HG03139 (cell line): Measurements from ENCODE around the gene DYNLT2B.
"Not testable (repeated sequence)": the region's sequence is repeated elsewhere in the genome, so short reads cannot be mapped to it uniquely, and the experiment has no call there.

Source experiments
- ATAC-seq: cut with Tn5 transposase; IDR thresholded peaks from one replicate; pipeline ENCODE4 v1.9.1; 2021; ENCODE audit not compliant: unreplicated experiment

Gene DYNLT2B

DNA sequence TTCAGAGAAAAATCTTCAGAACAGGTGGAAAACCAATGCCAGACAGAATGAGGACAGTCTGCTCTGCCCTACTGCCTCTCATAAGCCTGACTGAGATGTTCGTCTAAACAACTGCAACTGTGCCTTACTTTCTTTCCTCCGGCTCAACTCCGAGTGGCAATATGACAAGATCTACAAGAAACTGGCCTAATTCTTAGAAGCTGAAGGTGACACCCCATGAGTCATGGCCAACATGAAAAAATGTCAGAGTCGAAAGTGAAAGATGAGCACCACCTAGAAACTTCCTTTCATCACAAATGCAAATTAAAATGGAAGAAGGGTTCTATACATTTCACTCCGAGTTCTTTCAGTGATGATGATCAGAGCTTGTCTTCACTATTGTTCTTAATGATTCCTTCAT, 43.5 kb downstream of the DYNLT2B start:
- peak; percentile 76 for ATAC-seq

DNA sequence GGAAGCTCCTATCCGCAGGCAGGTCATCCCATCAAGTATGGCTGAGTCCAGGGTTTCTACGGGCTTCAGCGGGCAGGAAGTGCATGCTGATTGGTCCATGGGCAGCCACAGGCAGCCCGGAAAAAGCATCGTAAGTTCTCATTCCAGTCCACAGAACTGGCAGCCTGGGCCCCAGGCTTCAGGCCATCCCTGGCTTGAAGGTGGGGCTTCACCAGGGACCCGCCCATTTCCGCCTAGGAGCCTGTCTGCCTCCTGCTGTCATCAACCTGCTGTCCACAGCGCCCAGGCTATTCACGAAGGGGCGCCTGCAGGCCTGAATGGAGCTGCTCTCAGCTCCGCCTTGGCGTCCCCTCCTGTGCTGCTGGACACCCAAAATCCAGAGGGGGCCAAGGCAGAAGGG, 44.4 kb downstream of the DYNLT2B start:
- no peak for ATAC-seq

DNA sequence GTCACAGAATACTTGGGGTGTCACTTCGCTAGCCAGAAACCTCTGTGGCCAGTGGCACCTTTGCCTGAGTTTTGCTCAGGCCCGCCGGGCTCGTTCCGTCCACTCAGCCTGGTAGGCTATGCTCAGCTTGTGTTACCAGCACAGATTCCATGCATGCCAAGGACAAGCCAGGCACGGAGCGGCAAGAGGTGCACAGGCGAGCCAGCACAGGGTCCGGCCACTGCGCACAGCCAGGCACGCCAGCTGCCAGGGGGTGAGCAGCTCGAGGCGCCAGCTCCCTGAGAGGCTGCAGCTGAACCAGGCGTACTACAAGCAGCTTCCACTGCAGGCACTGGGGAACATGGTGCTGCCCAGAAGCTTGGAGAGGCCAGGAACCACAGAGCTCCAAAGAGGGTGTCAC, 45.2 kb downstream of the DYNLT2B start:
- ATAC-seq: no peak

DNA sequence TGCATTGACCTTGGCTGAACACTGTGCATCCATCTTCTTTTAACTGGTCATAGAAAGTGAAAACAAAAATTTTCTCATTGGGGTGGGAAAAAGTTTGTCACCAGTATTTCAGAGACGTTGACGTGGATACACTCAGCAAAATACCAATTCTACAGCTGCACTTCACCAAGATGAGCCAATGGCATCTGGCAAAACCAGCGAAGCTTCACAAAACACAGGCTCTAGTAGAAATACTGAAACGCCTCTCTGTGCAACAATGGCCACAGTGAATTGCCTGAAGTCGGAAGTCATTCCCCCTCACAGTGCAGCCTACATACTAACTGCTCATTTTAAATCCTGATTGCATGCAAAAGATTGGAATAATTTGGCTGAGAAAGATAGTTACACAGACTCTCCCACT, 47.5 kb downstream of the DYNLT2B start:
- ATAC-seq: no peak

DNA sequence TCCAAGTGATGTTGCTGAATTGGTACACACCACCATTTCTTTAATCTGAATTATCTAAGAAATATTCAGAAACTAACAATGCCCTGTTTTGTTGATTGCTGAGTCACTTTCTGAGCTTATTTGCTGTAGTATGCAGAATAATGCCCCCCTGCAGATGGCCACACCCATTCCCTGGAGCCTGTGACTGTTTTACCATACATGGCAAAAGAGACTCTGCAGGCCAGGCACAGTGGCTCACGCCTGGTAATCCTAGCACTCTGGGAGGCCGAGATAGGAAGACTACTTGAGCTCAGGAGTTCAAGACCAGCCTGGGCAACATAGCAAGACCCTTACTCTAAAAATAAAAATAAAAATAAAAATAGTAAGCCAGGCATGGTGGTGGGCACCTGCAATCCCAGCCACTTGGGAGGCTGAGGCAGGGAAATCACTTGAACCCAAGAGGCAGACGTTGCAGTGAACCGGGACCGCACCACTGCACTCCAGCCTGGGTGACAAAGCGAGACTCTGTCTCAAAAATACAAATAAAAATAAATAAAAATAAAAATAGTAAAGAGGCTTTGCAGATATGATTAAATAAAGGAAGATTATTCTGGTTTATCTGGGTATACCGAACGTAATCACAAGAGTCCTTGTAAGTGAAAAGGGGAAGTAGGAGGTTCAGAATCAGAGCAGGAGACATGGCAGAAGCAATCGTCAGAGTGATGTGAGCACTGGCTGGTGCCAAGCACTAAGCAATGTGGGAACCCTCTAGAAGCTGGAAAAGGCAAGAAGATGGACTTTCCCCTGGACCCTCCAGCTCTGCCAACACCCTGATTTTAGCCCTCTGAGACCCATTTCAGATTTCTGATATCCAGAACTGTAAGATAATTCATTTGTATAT, 49.5 kb downstream of the DYNLT2B start:
- no peak for ATAC-seq

DNA sequence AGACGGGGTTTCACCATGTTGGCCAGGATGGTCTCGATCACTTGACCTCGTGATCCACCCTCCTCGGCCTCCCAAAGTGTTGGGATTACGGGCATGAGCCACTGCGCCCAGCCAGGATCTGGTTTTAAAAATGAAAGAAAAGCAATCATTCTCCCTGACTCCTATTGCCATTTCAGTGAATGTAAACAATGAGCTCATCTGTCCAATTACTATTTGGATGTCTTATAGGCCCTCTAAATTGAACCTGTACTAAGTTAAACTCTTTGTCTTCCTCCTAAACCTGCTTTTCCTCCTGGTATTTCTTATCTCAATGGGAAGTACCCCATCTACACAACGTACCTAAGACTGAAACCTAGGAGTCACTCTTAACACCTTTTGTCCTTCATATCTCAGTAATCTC, 54.2 kb downstream of the DYNLT2B start:
- ATAC-seq: no peak

DNA sequence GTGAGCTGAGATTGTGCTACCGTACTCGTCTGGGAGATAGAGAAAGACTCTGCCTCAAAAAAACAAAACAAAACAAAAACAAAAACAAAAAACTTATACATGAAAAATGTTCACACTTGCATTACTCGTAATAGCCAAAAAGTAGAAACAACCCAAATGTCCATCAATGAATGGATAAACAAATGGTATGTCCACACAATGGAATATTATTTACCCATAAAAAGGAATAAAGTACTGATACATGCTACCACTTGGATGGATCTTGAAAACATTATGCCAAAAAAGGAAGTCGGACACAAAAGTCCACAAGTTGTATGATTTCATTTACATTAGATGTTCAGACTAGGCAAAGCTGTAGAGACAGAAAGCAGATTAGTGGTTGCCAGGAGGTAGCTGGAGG, 57.3 kb downstream of the DYNLT2B start:
- no peak for ATAC-seq

DNA sequence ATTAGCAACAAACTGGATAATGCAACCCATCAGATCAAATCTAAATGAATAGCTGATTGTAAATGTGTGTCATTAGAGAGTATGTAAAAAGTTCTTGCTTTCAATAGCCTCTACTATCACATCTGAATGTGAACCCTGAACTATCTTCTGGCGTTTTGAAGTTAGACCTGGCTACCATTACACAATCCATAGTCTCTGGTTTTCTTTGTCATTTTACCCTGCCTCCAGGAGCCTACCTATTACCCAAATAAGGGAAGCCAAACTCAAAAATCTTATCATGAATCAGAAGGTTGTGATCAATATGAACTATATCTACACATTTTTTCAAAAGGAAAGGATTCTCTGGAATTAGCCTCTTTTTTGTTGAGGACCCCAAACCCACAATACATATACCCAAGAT, 62.3 kb downstream of the DYNLT2B start:
- ATAC-seq: no peak

DNA sequence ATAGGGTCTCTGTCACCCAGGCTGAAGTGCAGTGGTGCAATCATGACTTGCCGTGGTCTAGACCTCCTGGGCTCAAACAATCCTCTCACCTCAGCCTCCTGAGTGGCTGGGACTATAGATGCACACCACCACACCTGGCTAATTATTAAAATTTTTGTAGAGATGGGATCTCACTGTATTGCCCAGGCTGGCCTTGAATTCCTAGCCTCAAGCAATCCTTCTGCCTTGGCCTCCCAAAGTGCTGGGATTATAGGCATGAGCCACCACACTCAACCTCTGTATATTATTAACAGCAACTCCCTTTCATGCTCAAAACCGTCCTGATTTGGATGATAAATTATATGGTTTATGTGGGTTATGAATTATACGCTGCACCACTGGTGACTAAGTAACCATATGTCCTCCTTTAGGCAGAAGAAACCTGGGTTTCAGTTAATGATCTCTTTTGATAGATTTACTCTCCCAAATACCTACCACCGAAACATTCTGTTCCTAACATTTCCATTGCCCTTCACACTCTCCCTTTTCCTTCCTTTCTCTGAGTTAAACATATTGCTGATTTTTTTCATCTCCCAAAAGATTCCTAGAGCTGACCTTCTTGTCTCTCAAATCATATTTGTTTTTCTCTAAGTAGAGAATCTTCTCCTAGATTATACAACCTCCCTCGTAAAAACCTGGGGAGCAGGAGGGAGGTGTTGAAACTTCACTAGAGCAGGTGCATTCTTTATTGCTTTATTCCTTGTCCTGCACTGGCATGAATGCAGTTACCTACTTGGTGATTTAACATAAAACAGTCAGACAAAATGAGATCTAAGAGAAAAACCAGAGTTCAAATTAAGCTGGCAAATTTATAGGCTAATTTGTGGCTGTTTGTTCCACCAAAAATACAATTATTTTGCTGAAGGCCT, 63.4 kb downstream of the DYNLT2B start:
- ATAC-seq: no peak

DNA sequence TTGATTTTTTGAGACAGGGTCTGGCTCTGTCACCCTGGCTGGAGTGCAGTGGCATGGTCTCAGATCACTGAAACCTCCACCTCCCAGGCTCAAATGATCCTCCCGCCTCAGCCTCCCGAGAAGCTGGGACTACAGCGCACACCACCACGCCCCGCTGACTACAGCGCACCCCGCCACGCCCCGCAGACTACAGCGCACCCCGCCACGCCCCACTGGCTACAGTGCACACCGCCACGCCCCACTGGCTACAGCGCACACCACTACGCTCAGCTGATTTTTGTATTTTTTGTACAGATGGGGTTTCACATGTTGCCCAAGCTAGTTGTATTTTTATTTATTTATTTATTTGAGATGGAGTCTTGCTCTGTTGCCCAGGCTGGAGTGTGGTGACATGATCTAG, 66.1 kb downstream of the DYNLT2B start:
- no peak for ATAC-seq

DNA sequence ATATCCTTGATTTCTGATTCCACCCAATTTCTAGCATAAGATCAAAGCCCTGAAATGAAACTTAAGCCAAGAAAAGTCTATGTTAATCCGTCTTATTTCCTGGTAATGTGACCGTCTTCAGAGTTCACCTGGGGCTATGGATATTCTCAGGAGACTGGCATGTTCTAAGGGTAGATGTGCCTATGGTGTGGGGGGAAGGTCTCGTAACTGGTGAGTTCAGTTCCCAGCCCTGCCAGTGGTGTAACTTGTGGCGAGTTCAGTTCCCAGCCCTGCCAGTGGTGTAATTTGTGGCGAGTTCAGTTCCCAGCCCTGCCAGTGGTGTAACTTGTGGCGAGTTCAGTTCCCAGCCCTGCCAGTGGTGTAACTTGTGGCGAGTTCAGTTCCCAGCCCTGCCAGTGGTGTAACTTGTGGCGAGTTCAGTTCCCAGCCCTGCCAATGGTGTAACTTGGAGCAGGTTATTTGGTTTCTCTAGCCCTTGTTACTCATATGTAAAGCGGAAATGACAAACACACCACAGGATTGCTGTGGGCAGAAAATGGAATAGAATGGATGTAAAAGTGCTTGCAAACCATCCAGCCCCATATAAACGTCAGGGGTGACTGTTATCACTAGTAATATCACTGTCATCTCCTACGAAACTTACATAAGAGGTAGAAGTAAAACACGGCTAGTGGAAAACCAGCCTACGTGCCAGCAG, 71.3 kb downstream of the DYNLT2B start:
- no peak for ATAC-seq

DNA sequence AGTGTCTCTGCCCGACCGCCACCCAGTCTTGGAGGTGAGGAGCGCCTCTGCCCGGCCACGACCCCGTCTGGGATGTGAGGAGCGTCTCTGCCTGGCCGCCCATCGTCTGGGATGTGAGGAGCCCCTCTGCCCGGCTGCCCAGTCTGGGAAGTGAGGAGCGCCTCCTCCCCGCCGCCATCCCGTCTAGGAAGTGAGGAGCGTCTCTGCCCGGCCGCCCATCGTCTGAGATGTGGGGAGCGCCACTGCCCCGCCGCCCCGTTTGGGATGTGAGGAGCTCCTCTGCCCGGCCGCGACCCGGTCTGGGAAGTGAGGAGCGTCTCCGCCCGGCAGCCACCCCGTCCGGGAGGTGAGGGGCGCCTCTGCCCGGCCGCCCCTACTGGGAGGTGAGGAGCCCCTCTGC, 73.9 kb downstream of the DYNLT2B start:
- not testable (repeated sequence) for ATAC-seq

DNA sequence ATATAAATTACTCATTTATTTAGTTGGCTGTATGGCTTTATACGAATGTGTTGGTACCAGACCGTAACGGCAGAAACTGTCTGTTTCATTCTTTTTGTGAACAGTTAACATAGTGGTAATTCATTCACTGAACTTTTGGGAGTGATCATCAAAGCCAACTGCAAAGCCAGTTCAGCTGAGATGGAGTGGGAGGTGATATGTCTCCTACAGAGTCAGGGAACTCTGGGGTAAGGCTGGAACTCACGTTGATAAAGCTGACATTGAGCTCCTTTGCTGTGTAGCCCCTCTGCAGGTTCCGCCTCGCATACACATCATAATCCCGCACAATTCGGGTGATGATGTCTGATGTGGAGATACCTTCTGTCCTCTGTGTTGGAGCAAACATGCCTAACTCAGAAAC, 76.3 kb downstream of the DYNLT2B start:
- ATAC-seq: no peak
